Endothelial cell of umbilical vein (primary cell): Measurements from ENCODE around the gene HTR6. TPM values are rescaled to one million over a fixed set of nuclear protein-coding genes. Genes with fewer than 3 reads are reported as not detected.

Experiments used
- BruUV-seq: library from RNA; stranded (reverse); fragments of 400-500 nt; replicated peaks from 2 replicates; lab custom pipeline; 2021; lab: Mats Ljungman, UMichigan
- CTCF ChIA-PET: fragments of 300-600, 350-600 bp; sonication (Branson Sonifier 250); formaldehyde crosslinking; loops from one replicate; lab custom pipeline; 2021; ENCODE audit warnings: antibody characterized with exemption, inconsistent platforms; lab: Charles Lee
- POLR2A ChIA-PET: fragments of 300-600, 350-600 bp; sonication (Branson Sonifier 250); formaldehyde crosslinking; loops from one replicate; lab custom pipeline; 2021; ENCODE audit warnings: antibody characterized with exemption, inconsistent platforms; lab: Charles Lee
- DNase-seq: peaks from one replicate; pipeline ENCODE4 v3.0.0-alpha.2; 2011; ENCODE audit warnings: low read depth, low spot score
- FAIRE-seq: peaks from 2 replicates; lab custom pipeline; 2011; peaks lifted over from hg19 to GRCh38; lab: Jason Lieb, UNC
- H2AFZ ChIP-seq: 2 replicates; pipeline ENCODE4 v1.6.0; 2012; ENCODE audit warnings: low read depth, low read length, control low read depth, inconsistent platforms
- H3K27ac ChIP-seq: 2 replicates; pipeline ENCODE4 v1.5.1; 2011; ENCODE audit warnings: low read depth, mild to moderate bottlenecking, control low read depth, low read length, moderate library complexity; ENCODE audit not compliant: insufficient read depth
- H3K27me3 ChIP-seq, 2 experiments: 2 replicates each; pipeline versions ENCODE4 v1.6.0 to v1.6.1; 2011; ENCODE audit warnings: low read length in 2 of 2, mixed read lengths in 1 of 2; ENCODE audit not compliant: control insufficient read depth in 2 of 2, insufficient read depth in 2 of 2
- H3K36me3 ChIP-seq, 2 experiments: 2 replicates in 1 of 2; 3 replicates in 1 of 2; pipeline ENCODE4 v1.5.1; 2011; ENCODE audit warnings: low read length in 2 of 2, mild to moderate bottlenecking in 1 of 2, moderate library complexity in 1 of 2; ENCODE audit not compliant: control insufficient read depth in 2 of 2, insufficient read depth in 2 of 2; ENCODE audit errors: extremely low read depth in 1 of 2
- H3K4me1 ChIP-seq: 3 replicates; pipeline ENCODE4 v1.5.1; 2011; ENCODE audit warnings: mild to moderate bottlenecking, low read length; ENCODE audit not compliant: control insufficient read depth, insufficient read depth; ENCODE audit errors: extremely low read depth
- H3K4me2 ChIP-seq: 2 replicates; pipeline ENCODE4 v1.6.1; 2011; ENCODE audit warnings: low read length, control low read depth, mixed read lengths; ENCODE audit not compliant: insufficient read depth
- H3K4me3 ChIP-seq, 3 experiments: fragments of 200-600 bp in 1 of 3; sonication (generic), shearing (Covaris generic) in 1 of 3; replicated peaks in 1 of 3; 2 replicates each; pipeline ENCODE4 v1.5.1; 2011 to 2016; ENCODE audit warnings: control low read depth in 3 of 3, low read length in 3 of 3, mild to moderate bottlenecking in 2 of 3, inconsistent platforms in 1 of 3, low read depth in 1 of 3, moderate library complexity in 1 of 3; ENCODE audit not compliant: insufficient read depth in 1 of 3
- H3K79me2 ChIP-seq: 2 replicates; pipeline ENCODE4 v1.6.0; 2012; ENCODE audit warnings: low read length, inconsistent platforms; ENCODE audit not compliant: control insufficient read depth, insufficient read depth
- H3K9ac ChIP-seq: replicated peaks from 2 replicates; pipeline ENCODE3; 2011; ENCODE audit warnings: low read length, control low read depth; ENCODE audit not compliant: insufficient read depth; ENCODE audit errors: extremely low read depth
- H3K9me1 ChIP-seq: replicated peaks from 3 replicates; pipeline ENCODE4 v1.6.0; 2011; ENCODE audit warnings: mild to moderate bottlenecking, low read length; ENCODE audit not compliant: control insufficient read depth, insufficient read depth; ENCODE audit errors: extremely low read depth
- H3K9me3 ChIP-seq: replicated peaks from 2 replicates; pipeline ENCODE4 v1.5.1; 2012; ENCODE audit warnings: low read length, inconsistent platforms; ENCODE audit not compliant: control insufficient read depth, insufficient read depth
- H4K20me1 ChIP-seq: replicated peaks from 2 replicates; pipeline ENCODE3; 2011; ENCODE audit warnings: mild to moderate bottlenecking, low read length; ENCODE audit not compliant: control insufficient read depth, insufficient read depth; ENCODE audit errors: extremely low read depth
- EZH2 ChIP-seq: IDR thresholded peaks from 2 replicates; pipeline ENCODE4 v1.6.1; 2012; ENCODE audit warnings: borderline replicate concordance, low read depth, mild to moderate bottlenecking, moderate library complexity, low read length, inconsistent platforms; ENCODE audit not compliant: severe bottlenecking
- FOS ChIP-seq: IDR thresholded peaks from 2 replicates; pipeline ENCODE4 v1.6.1; 2011; ENCODE audit warnings: mild to moderate bottlenecking, low read length, moderate library complexity, borderline replicate concordance; ENCODE audit not compliant: insufficient read depth
- GATA2 ChIP-seq: IDR thresholded peaks from 2 replicates; pipeline ENCODE4 v1.7.0; 2011; ENCODE audit warnings: low read depth, mild to moderate bottlenecking, moderate library complexity, mixed read lengths, low read length; ENCODE audit not compliant: insufficient read length, insufficient read depth
- JUN ChIP-seq: IDR thresholded peaks from 2 replicates; pipeline ENCODE4 v1.6.1; 2011; ENCODE audit warnings: borderline replicate concordance, low read depth; ENCODE audit not compliant: insufficient read length, insufficient read depth
- MYC ChIP-seq: IDR thresholded peaks from one replicate; pipeline ENCODE4 v1.6.1; 2011; ENCODE audit warnings: mild to moderate bottlenecking, low read depth, low read length
- POLR2A ChIP-seq: IDR thresholded peaks from 2 replicates; pipeline ENCODE4 v1.6.1; 2012; ENCODE audit warnings: low read depth, mild to moderate bottlenecking, control low read depth, low read length
- POLR2AphosphoS5 ChIP-seq: IDR thresholded peaks from 2 replicates; pipeline ENCODE4 v1.6.1; 2012; ENCODE audit warnings: low read depth, mild to moderate bottlenecking, control low read depth, low read length, moderate library complexity; ENCODE audit not compliant: insufficient read depth
- dilution Hi-C: fragments of 300-500 bp; cut with MboI; formaldehyde crosslinking; loops from one replicate; pipeline ENCODE4 v1.15.0; 2019; ENCODE audit warnings: low sequenced_read_pairs; ENCODE audit not compliant: extremely low pct_ligation_motif_present
- intact Hi-C: fragments of 100-400 bp; cut with micrococcal nuclease; formaldehyde crosslinking; loops from one replicate; pipeline ENCODE4 v1.10.0; 2022
- polyA plus RNA-seq, 4 experiments: library from polyadenylated mRNA; depleted of rRNA in 3 of 4; stranded (reverse) in 3 of 4; unstranded in 1 of 4; fragments of >200 nt; gene quantifications; 2 replicates each; pipeline versions ENCODE4 v1.2.1 to v1.2.3, GENCODE V29; 2011 to 2012; ENCODE audit warnings: missing spikeins in 1 of 4
- total RNA-seq: library from RNA; stranded (reverse); gene quantifications from 2 replicates; pipeline ENCODE4 v1.2.3, GENCODE V29; 2021
- TF ChIP-seq, protein P1 (sequence below): IDR thresholded peaks from 2 replicates; pipeline ENCODE4 v1.6.1; 2011; ENCODE audit not compliant: insufficient read depth, insufficient read length
- TF ChIP-seq, protein P2 (sequence below), 2 donors: IDR thresholded peaks; 1 replicate in 1 of 2; 2 replicates in 1 of 2; pipeline ENCODE4 v1.5.1; 2011; ENCODE audit warnings: low read length in 2 of 2, mild to moderate bottlenecking in 2 of 2, moderate library complexity in 2 of 2, control low read depth in 1 of 2, inconsistent platforms in 1 of 2, low read depth in 1 of 2; ENCODE audit not compliant: insufficient read depth in 1 of 2; ENCODE audit errors: extremely low read depth in 1 of 2

HTR6 gene
- total and polyA plus RNA-seq, 2 donors (not counting 3 experiments of a cell fraction or from before 2014, with no cell fraction given): not detected

DNA sequence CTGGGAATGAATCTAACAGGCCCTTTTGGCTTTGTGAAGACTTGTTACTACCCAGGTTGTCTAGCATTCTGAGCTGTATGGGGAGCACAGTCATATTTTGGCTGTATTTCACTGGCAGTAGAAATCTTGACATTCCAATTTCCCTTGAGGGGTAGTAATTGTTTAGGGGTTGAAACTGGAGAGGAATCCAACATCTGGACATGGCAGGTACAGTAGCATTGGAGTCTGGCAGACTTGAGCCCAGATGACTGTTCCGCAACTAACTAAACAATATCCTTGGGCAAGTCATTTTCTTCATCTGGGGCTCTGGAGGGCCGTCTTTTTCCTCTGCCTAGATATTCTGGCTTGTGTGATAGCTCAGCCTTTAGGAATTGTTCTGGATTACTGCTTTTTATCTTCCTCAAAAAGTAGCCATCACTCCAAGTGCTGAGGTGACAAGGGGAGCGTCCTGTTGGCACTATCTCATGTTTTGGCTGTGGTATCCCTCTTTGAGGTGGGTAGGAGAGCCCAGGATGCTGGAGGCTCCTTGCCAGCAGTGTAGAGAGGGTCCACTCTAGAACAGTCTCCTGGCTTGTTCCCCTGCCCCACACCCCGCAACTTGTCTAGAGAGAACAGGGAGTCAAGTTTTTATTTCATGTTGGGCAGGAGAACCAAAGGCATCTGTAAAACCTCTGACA lies 43.3 kb upstream of the HTR6 start:
- POLR2A ChIA-PET: no interaction called here
- Histone ChIP-seq H3K79me2 (peaks cover 26% of the 10 kb centered on the region), H3K27ac (no peak overlapping the region), H4K20me1 (no peaks in the 10 kb centered on the region), H3K27me3 (no peaks in the 10 kb centered on the region), H2AFZ (no peak overlapping the region), H3K4me3 (no peak overlapping the region), H3K9ac (no peak overlapping the region), H3K9me1 (no peaks in the 10 kb centered on the region), H3K4me1 (no peaks in the 10 kb centered on the region), H3K36me3 (peaks cover 6% of the 10 kb centered on the region in 2 experiments), H3K9me3 (no peaks in the 10 kb centered on the region), H3K4me2 (no peak overlapping the region)
- DNase-seq (no peak), FAIRE-seq (no peak)
- TF ChIP-seq, protein P1, sequence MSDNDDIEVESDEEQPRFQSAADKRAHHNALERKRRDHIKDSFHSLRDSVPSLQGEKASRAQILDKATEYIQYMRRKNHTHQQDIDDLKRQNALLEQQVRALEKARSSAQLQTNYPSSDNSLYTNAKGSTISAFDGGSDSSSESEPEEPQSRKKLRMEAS: no peak
- TF ChIP-seq FOS (no peak), JUN (no peak)
- TF ChIP-seq, protein P2, sequence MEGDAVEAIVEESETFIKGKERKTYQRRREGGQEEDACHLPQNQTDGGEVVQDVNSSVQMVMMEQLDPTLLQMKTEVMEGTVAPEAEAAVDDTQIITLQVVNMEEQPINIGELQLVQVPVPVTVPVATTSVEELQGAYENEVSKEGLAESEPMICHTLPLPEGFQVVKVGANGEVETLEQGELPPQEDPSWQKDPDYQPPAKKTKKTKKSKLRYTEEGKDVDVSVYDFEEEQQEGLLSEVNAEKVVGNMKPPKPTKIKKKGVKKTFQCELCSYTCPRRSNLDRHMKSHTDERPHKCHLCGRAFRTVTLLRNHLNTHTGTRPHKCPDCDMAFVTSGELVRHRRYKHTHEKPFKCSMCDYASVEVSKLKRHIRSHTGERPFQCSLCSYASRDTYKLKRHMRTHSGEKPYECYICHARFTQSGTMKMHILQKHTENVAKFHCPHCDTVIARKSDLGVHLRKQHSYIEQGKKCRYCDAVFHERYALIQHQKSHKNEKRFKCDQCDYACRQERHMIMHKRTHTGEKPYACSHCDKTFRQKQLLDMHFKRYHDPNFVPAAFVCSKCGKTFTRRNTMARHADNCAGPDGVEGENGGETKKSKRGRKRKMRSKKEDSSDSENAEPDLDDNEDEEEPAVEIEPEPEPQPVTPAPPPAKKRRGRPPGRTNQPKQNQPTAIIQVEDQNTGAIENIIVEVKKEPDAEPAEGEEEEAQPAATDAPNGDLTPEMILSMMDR (IDR thresholded peaks at IDR 0.05; ENCODE audit: extremely low read depth in 1 of 2, insufficient read depth in 1 of 2, low read depth in 1 of 2, low read length in 2 of 2): no peak
- CTCF ChIA-PET: no interaction called here
- dilution Hi-C loops (no loop called here), intact Hi-C loops (no loop called here)
- BruUV-seq: no TSS peak

DNA sequence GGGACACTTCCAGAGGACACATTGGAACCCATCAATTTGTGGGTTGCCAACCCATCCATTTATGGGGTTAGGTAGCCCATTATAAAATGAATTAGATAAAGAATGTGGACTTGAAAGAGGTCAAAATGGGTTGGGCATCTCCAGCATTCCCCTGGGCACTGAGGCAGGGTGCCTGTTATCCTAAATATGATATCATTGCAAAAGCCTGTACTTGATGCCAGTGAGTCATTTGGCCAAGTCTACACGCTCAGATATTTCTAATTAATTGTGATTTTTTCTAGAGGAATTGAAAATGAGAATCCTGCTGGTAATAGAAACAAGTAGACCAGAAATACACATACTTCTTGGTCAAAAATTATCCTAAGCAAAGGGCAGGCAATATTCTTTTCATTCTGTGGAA lies 42.5 kb upstream of the HTR6 start:
- peaks cover 23% of the 10 kb centered on the region for H3K79me2 ChIP-seq
- H3K4me1 ChIP-seq: no peaks in the 10 kb centered on the region
- no peak for FAIRE-seq
- H3K27ac ChIP-seq: no peak overlapping the region
- CTCF ChIA-PET: no interaction called here
- intact Hi-C loops (no loop called here), dilution Hi-C loops (no loop called here)
- no peak overlapping the region for H3K4me2 ChIP-seq
- no peak for DNase-seq
- H2AFZ ChIP-seq: no peak overlapping the region
- peaks cover 9 to 10% of the 10 kb centered on the region in 2 experiments for H3K36me3 ChIP-seq
- TF ChIP-seq, protein P1: no peak
- no peak for TF ChIP-seq GATA2
- no peak for TF ChIP-seq FOS
- TF ChIP-seq POLR2AphosphoS5: no peak
- no peak for TF ChIP-seq EZH2
- TF ChIP-seq JUN: no peak
- TF ChIP-seq, protein P2 (IDR thresholded peaks at IDR 0.05; ENCODE audit: extremely low read depth in 1 of 2, insufficient read depth in 1 of 2, low read depth in 1 of 2, low read length in 2 of 2): no peak
- TF ChIP-seq POLR2A: no peak
- TF ChIP-seq MYC: no peak
- H4K20me1 ChIP-seq: no peaks in the 10 kb centered on the region
- no peaks in the 10 kb centered on the region for H3K9me1 ChIP-seq
- H3K4me3 ChIP-seq: no peak overlapping the region
- H3K9ac ChIP-seq: no peak overlapping the region
- BruUV-seq: no TSS peak
- POLR2A ChIA-PET: no interaction called here
- no peaks in the 10 kb centered on the region for H3K9me3 ChIP-seq
- H3K27me3 ChIP-seq: no peaks in the 10 kb centered on the region
